ENCODE data around the gene SMAD2. TPM values are rescaled to one million over a fixed set of nuclear protein-coding genes. Genes with fewer than 3 reads are reported as not detected.

Gene SMAD2
- total and polyA plus RNA-seq, 2 experiments from 2014 or later, result 30.9 to 90.7 TPM

DNA sequence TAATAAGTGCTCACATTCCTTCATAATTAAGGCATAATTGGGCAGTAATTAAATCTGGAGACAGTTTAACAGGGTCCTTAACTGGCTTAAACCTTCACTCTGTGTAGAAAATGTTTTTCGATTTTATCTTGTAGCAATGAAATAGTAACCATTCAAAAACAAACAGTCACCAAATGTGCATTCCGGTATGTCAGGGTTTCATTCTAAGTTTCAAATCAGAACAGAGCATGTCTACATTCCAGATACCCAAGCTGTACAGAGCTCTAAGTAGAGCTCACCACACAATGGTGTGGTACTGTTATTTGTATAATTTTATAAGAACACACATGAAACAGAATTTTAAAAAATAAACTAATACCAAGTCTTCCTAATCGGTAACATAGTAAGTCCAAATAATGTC is 52.6 kb downstream of the SMAD2 start:
- H3K9me2 ChIP-seq (ENCODE audit: insufficient read depth), result no peaks in the 10 kb centered on the region
- H3K79me2 ChIP-seq (replicated peaks; ENCODE audit: insufficient read depth), result peaks cover 96% of the 10 kb centered on the region
- H3K36me3 ChIP-seq (ENCODE audit: insufficient read depth), result no peaks in the 10 kb centered on the region; the same call in 1 of the 2 replicates
- H3K4me1 ChIP-seq (ENCODE audit: insufficient read depth), result no peaks in the 10 kb centered on the region
- H3F3A ChIP-seq (replicated peaks; ENCODE audit: low read depth), result no peaks in the 10 kb centered on the region
- Mint-ChIP-seq H3K4me1 (peaks cover 26% of the 10 kb centered on the region), H3K27me3 (ENCODE audit: insufficient read depth, low read depth, poor library complexity) (peaks cover 5% of the 10 kb centered on the region), H3K9me3 (no peaks in the 10 kb centered on the region), H3K4me3 (no peak overlapping the region), H3K36me3 (ENCODE audit: low read depth) (peaks cover 10% of the 10 kb centered on the region; the same call in 2 of the 3 replicates), H3K27ac (no peak overlapping the region)
- no peaks in the 10 kb centered on the region for H3K27me3 ChIP-seq (ENCODE audit: insufficient read depth)
- peaks cover 9% of the 10 kb centered on the region; the same call in 1 of the 2 replicates for H4K20me1 ChIP-seq (replicated peaks; ENCODE audit: insufficient read depth)
- no peak overlapping the region for H3K27ac ChIP-seq (ENCODE audit: low read depth)
- no peak overlapping the region for H3K4me3 ChIP-seq
- no peak overlapping the region for H2AFZ ChIP-seq
- ATAC-seq (no peak), DNase-seq (ENCODE audit: low spot score) (no peak)
- no peak overlapping the region for H3K4me2 ChIP-seq
- no peak for TF ChIP-seq ZNF331 (CRISPR knock-in tag; IDR thresholded peaks at IDR 0.05; ENCODE audit: low read depth)
- no peak for TF ChIP-seq NANOG (IDR thresholded peaks at IDR 0.05; ENCODE audit: borderline replicate concordance)
- TF ChIP-seq POLR2AphosphoS5 (IDR thresholded peaks at IDR 0.05; ENCODE audit: low read depth), result no peak
- TF ChIP-seq CREB1 (CRISPR knock-in tag; IDR thresholded peaks at IDR 0.05; ENCODE audit: low read depth), result no peak
- TF ChIP-seq EZH2phosphoT487 (IDR thresholded peaks at IDR 0.05; ENCODE audit: unreplicated experiment), result no peak
- TF ChIP-seq, protein P1, sequence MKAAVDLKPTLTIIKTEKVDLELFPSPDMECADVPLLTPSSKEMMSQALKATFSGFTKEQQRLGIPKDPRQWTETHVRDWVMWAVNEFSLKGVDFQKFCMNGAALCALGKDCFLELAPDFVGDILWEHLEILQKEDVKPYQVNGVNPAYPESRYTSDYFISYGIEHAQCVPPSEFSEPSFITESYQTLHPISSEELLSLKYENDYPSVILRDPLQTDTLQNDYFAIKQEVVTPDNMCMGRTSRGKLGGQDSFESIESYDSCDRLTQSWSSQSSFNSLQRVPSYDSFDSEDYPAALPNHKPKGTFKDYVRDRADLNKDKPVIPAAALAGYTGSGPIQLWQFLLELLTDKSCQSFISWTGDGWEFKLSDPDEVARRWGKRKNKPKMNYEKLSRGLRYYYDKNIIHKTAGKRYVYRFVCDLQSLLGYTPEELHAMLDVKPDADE (IDR thresholded peaks at IDR 0.05), result no peak
- TF ChIP-seq STAT1 (IDR thresholded peaks at IDR 0.05; ENCODE audit: unreplicated experiment), result no peak
- TF ChIP-seq JUNB (IDR thresholded peaks at IDR 0.05; ENCODE audit: unreplicated experiment), result no peak
- no peak for TF ChIP-seq CTCF (conservative IDR thresholded peaks at IDR 0.05; ENCODE audit: low read depth in 2 of 2)
- TF ChIP-seq EZH2 (IDR thresholded peaks at IDR 0.05; ENCODE audit: low read depth, unreplicated experiment), result no peak
- no peak for TF ChIP-seq ZNF114 (CRISPR knock-in tag; IDR thresholded peaks at IDR 0.05)
- no peak for TF ChIP-seq ZNF462 (CRISPR knock-in tag; IDR thresholded peaks at IDR 0.05)
- no peak for TF ChIP-seq REST (IDR thresholded peaks at IDR 0.05; ENCODE audit: unreplicated experiment)

Measured in GM23338 (cell line).